ENCODE data around the gene FLYWCH1. TPM values are rescaled to one million over a fixed set of nuclear protein-coding genes. Genes with fewer than 3 reads are reported as not detected.

FLYWCH1 gene
- total and polyA plus RNA-seq, 9 of the 15 experiments (the other 6 are each of a cell fraction or from before 2014, with no cell fraction given) = 0.18 to 33.6 (median 11.3) TPM

DNA sequence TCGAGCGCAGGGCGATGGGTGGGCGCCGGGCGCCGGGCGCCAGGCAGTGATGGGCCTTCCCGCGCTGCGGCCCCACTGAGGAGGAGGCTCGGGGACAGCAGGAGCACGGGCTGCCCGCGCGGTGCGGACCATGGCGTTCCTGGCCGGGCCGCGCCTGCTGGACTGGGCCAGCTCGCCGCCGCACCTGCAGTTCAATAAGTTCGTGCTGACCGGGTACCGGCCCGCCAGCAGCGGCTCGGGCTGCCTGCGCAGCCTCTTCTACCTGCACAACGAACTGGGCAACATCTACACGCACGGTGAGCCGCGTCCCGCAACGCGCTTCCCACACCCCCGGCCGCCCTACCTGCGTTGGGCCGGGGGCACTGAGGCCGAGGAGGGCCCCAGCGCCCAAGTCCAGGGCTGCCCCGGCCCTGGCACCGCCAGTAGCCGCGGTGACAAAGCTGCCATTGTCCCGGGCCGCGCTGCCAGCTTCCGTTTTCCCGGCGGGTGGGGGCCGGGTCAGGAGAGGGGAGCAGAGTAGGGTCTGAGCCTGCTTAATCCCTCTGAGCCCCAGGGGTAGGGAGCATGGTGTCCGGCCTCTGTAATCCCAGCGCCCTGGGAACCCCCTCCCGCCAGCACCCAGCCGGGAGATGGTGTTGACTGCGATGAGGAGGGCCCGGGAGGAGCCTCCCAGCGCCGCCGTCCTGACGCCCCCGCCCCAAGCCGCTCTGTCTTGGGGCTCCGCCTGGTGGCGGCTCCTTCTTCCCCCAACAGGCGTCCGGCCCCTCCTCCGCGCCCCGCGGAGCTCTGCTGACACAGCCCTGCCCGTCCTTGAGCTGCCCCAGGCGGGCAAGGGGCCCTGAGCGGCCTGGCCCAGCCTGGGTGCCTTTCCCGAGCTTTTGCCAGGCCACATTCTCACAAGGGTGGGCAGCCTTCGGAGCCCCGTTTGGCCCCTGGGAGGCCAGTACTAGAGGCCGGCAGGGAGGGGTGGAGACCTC lies 58.1 kb downstream of the FLYWCH1 start (continued):
- TF ChIP-seq, protein P1, sequence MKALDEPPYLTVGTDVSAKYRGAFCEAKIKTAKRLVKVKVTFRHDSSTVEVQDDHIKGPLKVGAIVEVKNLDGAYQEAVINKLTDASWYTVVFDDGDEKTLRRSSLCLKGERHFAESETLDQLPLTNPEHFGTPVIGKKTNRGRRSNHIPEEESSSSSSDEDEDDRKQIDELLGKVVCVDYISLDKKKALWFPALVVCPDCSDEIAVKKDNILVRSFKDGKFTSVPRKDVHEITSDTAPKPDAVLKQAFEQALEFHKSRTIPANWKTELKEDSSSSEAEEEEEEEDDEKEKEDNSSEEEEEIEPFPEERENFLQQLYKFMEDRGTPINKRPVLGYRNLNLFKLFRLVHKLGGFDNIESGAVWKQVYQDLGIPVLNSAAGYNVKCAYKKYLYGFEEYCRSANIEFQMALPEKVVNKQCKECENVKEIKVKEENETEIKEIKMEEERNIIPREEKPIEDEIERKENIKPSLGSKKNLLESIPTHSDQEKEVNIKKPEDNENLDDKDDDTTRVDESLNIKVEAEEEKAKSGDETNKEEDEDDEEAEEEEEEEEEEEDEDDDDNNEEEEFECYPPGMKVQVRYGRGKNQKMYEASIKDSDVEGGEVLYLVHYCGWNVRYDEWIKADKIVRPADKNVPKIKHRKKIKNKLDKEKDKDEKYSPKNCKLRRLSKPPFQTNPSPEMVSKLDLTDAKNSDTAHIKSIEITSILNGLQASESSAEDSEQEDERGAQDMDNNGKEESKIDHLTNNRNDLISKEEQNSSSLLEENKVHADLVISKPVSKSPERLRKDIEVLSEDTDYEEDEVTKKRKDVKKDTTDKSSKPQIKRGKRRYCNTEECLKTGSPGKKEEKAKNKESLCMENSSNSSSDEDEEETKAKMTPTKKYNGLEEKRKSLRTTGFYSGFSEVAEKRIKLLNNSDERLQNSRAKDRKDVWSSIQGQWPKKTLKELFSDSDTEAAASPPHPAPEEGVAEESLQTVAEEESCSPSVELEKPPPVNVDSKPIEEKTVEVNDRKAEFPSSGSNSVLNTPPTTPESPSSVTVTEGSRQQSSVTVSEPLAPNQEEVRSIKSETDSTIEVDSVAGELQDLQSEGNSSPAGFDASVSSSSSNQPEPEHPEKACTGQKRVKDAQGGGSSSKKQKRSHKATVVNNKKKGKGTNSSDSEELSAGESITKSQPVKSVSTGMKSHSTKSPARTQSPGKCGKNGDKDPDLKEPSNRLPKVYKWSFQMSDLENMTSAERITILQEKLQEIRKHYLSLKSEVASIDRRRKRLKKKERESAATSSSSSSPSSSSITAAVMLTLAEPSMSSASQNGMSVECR (CRISPR knock-in tag; IDR thresholded peaks at IDR 0.05) = peak; percentile 63; the same call in 1 of the 2 replicates
- no peak for TF ChIP-seq DMBX1 (CRISPR knock-in tag; IDR thresholded peaks at IDR 0.05; ENCODE audit: borderline replicate concordance)
- no peak for TF ChIP-seq ZZZ3 (IDR thresholded peaks at IDR 0.05)
- TF ChIP-seq, protein P2, sequence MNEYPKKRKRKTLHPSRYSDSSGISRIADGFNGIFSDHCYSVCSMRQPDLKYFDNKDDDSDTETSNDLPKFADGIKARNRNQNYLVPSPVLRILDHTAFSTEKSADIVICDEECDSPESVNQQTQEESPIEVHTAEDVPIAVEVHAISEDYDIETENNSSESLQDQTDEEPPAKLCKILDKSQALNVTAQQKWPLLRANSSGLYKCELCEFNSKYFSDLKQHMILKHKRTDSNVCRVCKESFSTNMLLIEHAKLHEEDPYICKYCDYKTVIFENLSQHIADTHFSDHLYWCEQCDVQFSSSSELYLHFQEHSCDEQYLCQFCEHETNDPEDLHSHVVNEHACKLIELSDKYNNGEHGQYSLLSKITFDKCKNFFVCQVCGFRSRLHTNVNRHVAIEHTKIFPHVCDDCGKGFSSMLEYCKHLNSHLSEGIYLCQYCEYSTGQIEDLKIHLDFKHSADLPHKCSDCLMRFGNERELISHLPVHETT (CRISPR knock-in tag; conservative IDR thresholded peaks at IDR 0.05 in 1 of 2, IDR thresholded peaks at IDR 0.05 in 1 of 2) = no peak; a peak in 1 of 4 replicates
- peak; percentile 45; the same call in 1 of the 2 replicates for TF ChIP-seq GABPB1 (CRISPR knock-in tag; IDR thresholded peaks at IDR 0.05)
- no peak for TF ChIP-seq EP300 (IDR thresholded peaks at IDR 0.05; ENCODE audit: low read length)
- TF ChIP-seq NBN (IDR thresholded peaks at IDR 0.05; ENCODE audit: low read depth) = 0 out of 2 replicates have a peak, but pooled peaks have one; percentile 27
- no peak for TF ChIP-seq RUNX1 (IDR thresholded peaks at IDR 0.05; ENCODE audit: low read depth)
- TF ChIP-seq RBM22 (IDR thresholded peaks at IDR 0.05; ENCODE audit: low read depth, low read length, poor library complexity, severe bottlenecking) = peak; percentile 55
- TF ChIP-seq RAD21 (CRISPR knock-in tag; conservative IDR thresholded peaks at IDR 0.05 in 1 of 2, IDR thresholded peaks at IDR 0.05 in 1 of 2) = peak; percentile 40 to 64; a peak in 3 of 4 replicates
- TF ChIP-seq, protein P3, sequence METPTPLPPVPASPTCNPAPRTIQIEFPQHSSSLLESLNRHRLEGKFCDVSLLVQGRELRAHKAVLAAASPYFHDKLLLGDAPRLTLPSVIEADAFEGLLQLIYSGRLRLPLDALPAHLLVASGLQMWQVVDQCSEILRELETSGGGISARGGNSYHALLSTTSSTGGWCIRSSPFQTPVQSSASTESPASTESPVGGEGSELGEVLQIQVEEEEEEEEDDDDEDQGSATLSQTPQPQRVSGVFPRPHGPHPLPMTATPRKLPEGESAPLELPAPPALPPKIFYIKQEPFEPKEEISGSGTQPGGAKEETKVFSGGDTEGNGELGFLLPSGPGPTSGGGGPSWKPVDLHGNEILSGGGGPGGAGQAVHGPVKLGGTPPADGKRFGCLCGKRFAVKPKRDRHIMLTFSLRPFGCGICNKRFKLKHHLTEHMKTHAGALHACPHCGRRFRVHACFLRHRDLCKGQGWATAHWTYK (CRISPR knock-in tag; IDR thresholded peaks at IDR 0.05) = no peak
- TF ChIP-seq NELFE (IDR thresholded peaks at IDR 0.05; ENCODE audit: insufficient read depth, insufficient read length) = no peak
- no peak for TF ChIP-seq MEF2A (IDR thresholded peaks at IDR 0.05; ENCODE audit: control insufficient read depth, low read depth, low read length)
- no peak for TF ChIP-seq CEBPG (CRISPR knock-in tag; IDR thresholded peaks at IDR 0.05)
- no peak for TF ChIP-seq CEBPG (tag; conservative IDR thresholded peaks at IDR 0.05 in 1 of 2, IDR thresholded peaks at IDR 0.05 in 1 of 2)
- TF ChIP-seq ATF1 (CRISPR knock-in tag; IDR thresholded peaks at IDR 0.05) = no peak
- TF ChIP-seq ATF1 (tag; IDR thresholded peaks at IDR 0.05) = peak; percentile 38; the same call in 1 of the 2 replicates

Measured in K562 (cell line).